GM21447 (cell line): ENCODE data around the gene CCDC40.
A peak's percentile ranks its signal among the peaks of the same experiment; 100 is the strongest.

Experiments
- ATAC-seq: cut with Tn5 transposase; IDR thresholded peaks from one replicate; pipeline ENCODE4 v1.9.1; 2021; ENCODE audit not compliant: unreplicated experiment

Gene CCDC40

GRCh38 chr17:80100035-80100323 is 63.5 kb downstream of the CCDC40 start:
- no peak for ATAC-seq

GRCh38 chr17:80101011-80101945 is 64.8 kb downstream of the CCDC40 start, which contains the start of gene GAA:
Gene GAA (plus strand): TSS chr17:80101581. CDS start chr17:80104587, 3,006 bp downstream.
- peak; percentile 52 for ATAC-seq

GRCh38 chr17:80101946-80102663 is 65.7 kb downstream of the CCDC40 start:
- peak; percentile 26 for ATAC-seq

GRCh38 chr17:80102664-80103448 is 66.4 kb downstream of the CCDC40 start:
- ATAC-seq = no peak

- no peak for ATAC-seq
Observed at GRCh38 chr17:80103449-80104085, 67.1 kb downstream of the CCDC40 start.

GRCh38 chr17:80104321-80104955 is 68.0 kb downstream of the CCDC40 start:
- no peak for ATAC-seq

GRCh38 chr17:80104956-80105375 is 68.5 kb downstream of the CCDC40 start:
- ATAC-seq = no peak

GRCh38 chr17:80105762-80106161 is 69.3 kb downstream of the CCDC40 start:
- ATAC-seq = no peak

- ATAC-seq = no peak
Observed at GRCh38 chr17:80106176-80106575, 69.7 kb downstream of the CCDC40 start.

- no peak for ATAC-seq
Observed at GRCh38 chr17:80106751-80107150, 70.3 kb downstream of the CCDC40 start.

GRCh38 chr17:80107231-80108021 is 71.0 kb downstream of the CCDC40 start:
- no peak for ATAC-seq

GRCh38 chr17:80108036-80108971 is 71.9 kb downstream of the CCDC40 start:
- no peak for ATAC-seq

- no peak for ATAC-seq
Observed at GRCh38 chr17:80109066-80109660, 72.7 kb downstream of the CCDC40 start.

- no peak for ATAC-seq
Observed at GRCh38 chr17:80109713-80110446, 73.4 kb downstream of the CCDC40 start.

- ATAC-seq = no peak
Observed at GRCh38 chr17:80110447-80110812, 74.0 kb downstream of the CCDC40 start.

GRCh38 chr17:80110927-80111701 is 74.7 kb downstream of the CCDC40 start:
- no peak for ATAC-seq
